Osteoblast (primary cell): Measurements from ENCODE around the gene NEMP2. TPM values are rescaled to one million over a fixed set of nuclear protein-coding genes. Genes with fewer than 3 reads are reported as not detected.
A peak's percentile ranks its signal among the peaks of the same experiment; 100 is the strongest.

ENCODE experiments used
- DNase-seq: peaks from one replicate; pipeline ENCODE4 v3.0.0; 2011; ENCODE audit warnings: low spot score, mixed read lengths; ENCODE audit not compliant: insufficient read length; ENCODE audit errors: missing footprints
- H2AFZ ChIP-seq: 2 replicates; pipeline ENCODE4 v1.6.0; 2011; ENCODE audit warnings: mild to moderate bottlenecking, low read length
- H3K27ac ChIP-seq: 2 replicates; pipeline ENCODE4 v1.5.1; 2011; ENCODE audit warnings: mild to moderate bottlenecking, low read depth, low read length, moderate library complexity
- H3K27me3 ChIP-seq: 2 replicates; pipeline ENCODE4 v1.6.0; 2012; ENCODE audit warnings: mild to moderate bottlenecking, control low read depth, inconsistent platforms, low read length, moderate library complexity; ENCODE audit not compliant: insufficient read depth
- H3K36me3 ChIP-seq: 2 replicates; pipeline ENCODE4 v1.5.1; 2011; ENCODE audit warnings: mild to moderate bottlenecking, low read length, control low read depth, moderate library complexity; ENCODE audit not compliant: insufficient read depth
- H3K4me1 ChIP-seq: 2 replicates; pipeline ENCODE4 v1.5.1; 2011; ENCODE audit warnings: mild to moderate bottlenecking, low read length, control low read depth, moderate library complexity; ENCODE audit not compliant: insufficient read depth
- H3K4me2 ChIP-seq: 2 replicates; pipeline ENCODE4 v1.6.0; 2011; ENCODE audit warnings: mild to moderate bottlenecking, low read length; ENCODE audit not compliant: insufficient read depth
- H3K4me3 ChIP-seq: fragments of 200-600 bp; sonication (generic); 3 replicates; pipeline ENCODE4 v1.5.1; 2012; ENCODE audit warnings: mild to moderate bottlenecking, low read length, inconsistent platforms; ENCODE audit not compliant: insufficient read depth
- H3K79me2 ChIP-seq: 2 replicates; pipeline ENCODE4 v1.6.0; 2012; ENCODE audit warnings: mild to moderate bottlenecking, low read length, control low read depth, inconsistent platforms; ENCODE audit not compliant: insufficient read depth
- H3K9me3 ChIP-seq: 2 replicates; pipeline ENCODE4 v1.5.1; 2011; ENCODE audit warnings: low read depth, low read length, control low read depth
- H4K20me1 ChIP-seq: 2 replicates; pipeline ENCODE4 v1.6.0; 2012; ENCODE audit warnings: mild to moderate bottlenecking, low read length, control low read depth; ENCODE audit not compliant: insufficient read depth
- total RNA-seq: library from RNA; depleted of rRNA; stranded (reverse); fragments of >200 nt; gene quantifications from 2 replicates; pipeline ENCODE4 v1.2.3, GENCODE V29; 2012
- TF ChIP-seq, protein P1 (sequence below): IDR thresholded peaks from 2 replicates; pipeline ENCODE4 v1.5.1; 2011; ENCODE audit warnings: mild to moderate bottlenecking, low read depth, low read length, moderate library complexity; ENCODE audit errors: extremely low read depth

Gene NEMP2
- total RNA-seq, 1 donor = 4.7 TPM

GRCh38 chr2:190503088-190503487, 31.4 kb downstream of the NEMP2 start:
- TF ChIP-seq, protein P1, sequence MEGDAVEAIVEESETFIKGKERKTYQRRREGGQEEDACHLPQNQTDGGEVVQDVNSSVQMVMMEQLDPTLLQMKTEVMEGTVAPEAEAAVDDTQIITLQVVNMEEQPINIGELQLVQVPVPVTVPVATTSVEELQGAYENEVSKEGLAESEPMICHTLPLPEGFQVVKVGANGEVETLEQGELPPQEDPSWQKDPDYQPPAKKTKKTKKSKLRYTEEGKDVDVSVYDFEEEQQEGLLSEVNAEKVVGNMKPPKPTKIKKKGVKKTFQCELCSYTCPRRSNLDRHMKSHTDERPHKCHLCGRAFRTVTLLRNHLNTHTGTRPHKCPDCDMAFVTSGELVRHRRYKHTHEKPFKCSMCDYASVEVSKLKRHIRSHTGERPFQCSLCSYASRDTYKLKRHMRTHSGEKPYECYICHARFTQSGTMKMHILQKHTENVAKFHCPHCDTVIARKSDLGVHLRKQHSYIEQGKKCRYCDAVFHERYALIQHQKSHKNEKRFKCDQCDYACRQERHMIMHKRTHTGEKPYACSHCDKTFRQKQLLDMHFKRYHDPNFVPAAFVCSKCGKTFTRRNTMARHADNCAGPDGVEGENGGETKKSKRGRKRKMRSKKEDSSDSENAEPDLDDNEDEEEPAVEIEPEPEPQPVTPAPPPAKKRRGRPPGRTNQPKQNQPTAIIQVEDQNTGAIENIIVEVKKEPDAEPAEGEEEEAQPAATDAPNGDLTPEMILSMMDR = no peak
- no peak for DNase-seq
- Histone ChIP-seq H3K4me1 (no peaks in the 10 kb centered on the region), H4K20me1 (no peaks in the 10 kb centered on the region), H3K4me3 (no peak overlapping the region), H3K36me3 (no peaks in the 10 kb centered on the region), H3K4me2 (no peak overlapping the region), H3K79me2 (no peaks in the 10 kb centered on the region), H3K27me3 (no peaks in the 10 kb centered on the region), H2AFZ (no peak overlapping the region), H3K9me3 (no peaks in the 10 kb centered on the region), H3K27ac (no peak overlapping the region)

- Histone ChIP-seq H3K9me3 (no peaks in the 10 kb centered on the region), H3K4me2 (no peak overlapping the region), H3K4me3 (no peak overlapping the region), H3K4me1 (no peaks in the 10 kb centered on the region), H2AFZ (no peak overlapping the region), H4K20me1 (no peaks in the 10 kb centered on the region), H3K79me2 (no peaks in the 10 kb centered on the region), H3K36me3 (no peaks in the 10 kb centered on the region), H3K27me3 (no peaks in the 10 kb centered on the region), H3K27ac (no peak overlapping the region)
- no peak for DNase-seq
- TF ChIP-seq, protein P1 = no peak
These were observed 32.7 kb downstream of the NEMP2 start for GRCh38 chr2:190501702-190502407.

DNA sequence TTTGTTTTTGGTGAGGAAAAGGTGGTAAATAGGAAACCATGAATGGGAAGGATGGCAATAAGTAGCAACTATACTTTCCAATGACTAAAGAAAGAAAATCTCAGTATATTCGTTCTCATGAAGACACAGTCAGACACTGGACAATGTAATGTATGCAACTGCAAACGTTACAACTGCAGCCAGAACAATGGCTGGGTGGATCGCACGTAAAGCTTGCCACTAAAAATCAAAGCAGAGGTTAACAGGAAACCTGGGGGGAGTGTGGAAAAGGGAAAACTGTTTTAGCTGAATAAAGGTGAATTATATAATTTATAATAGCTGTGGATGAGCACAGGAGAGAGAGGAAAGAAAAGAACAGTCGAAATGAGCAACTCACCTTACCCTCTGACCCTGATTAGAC, 33.3 kb downstream of the NEMP2 start:
- Histone ChIP-seq H3K4me2 (no peak overlapping the region), H4K20me1 (no peaks in the 10 kb centered on the region), H3K4me3 (no peak overlapping the region), H3K36me3 (no peaks in the 10 kb centered on the region), H3K9me3 (no peaks in the 10 kb centered on the region), H3K27ac (no peak overlapping the region), H2AFZ (no peak overlapping the region), H3K4me1 (no peaks in the 10 kb centered on the region), H3K27me3 (no peaks in the 10 kb centered on the region), H3K79me2 (no peaks in the 10 kb centered on the region)
- TF ChIP-seq, protein P1 = no peak
- DNase-seq = no peak

GRCh38 chr2:190500054-190500502, 34.4 kb downstream of the NEMP2 start:
- H4K20me1 ChIP-seq = no peaks in the 10 kb centered on the region
- H3K27ac ChIP-seq = no peak overlapping the region
- no peaks in the 10 kb centered on the region for H3K9me3 ChIP-seq
- H3K4me1 ChIP-seq = no peaks in the 10 kb centered on the region
- no peaks in the 10 kb centered on the region for H3K36me3 ChIP-seq
- H2AFZ ChIP-seq = peak overlapping the region; percentile 42
- no peak overlapping the region for H3K4me3 ChIP-seq
- H3K4me2 ChIP-seq = no peak overlapping the region
- DNase-seq = no peak
- TF ChIP-seq, protein P1 = no peak
- no peaks in the 10 kb centered on the region for H3K79me2 ChIP-seq
- H3K27me3 ChIP-seq = no peaks in the 10 kb centered on the region
